Measurements from ENCODE around the gene NTRK3. TPM values are rescaled to one million over a fixed set of nuclear protein-coding genes. Genes with fewer than 3 reads are reported as not detected.

The NTRK3 gene
- total RNA-seq, 1 experiment from 2014 or later: 6.8 TPM

DNA sequence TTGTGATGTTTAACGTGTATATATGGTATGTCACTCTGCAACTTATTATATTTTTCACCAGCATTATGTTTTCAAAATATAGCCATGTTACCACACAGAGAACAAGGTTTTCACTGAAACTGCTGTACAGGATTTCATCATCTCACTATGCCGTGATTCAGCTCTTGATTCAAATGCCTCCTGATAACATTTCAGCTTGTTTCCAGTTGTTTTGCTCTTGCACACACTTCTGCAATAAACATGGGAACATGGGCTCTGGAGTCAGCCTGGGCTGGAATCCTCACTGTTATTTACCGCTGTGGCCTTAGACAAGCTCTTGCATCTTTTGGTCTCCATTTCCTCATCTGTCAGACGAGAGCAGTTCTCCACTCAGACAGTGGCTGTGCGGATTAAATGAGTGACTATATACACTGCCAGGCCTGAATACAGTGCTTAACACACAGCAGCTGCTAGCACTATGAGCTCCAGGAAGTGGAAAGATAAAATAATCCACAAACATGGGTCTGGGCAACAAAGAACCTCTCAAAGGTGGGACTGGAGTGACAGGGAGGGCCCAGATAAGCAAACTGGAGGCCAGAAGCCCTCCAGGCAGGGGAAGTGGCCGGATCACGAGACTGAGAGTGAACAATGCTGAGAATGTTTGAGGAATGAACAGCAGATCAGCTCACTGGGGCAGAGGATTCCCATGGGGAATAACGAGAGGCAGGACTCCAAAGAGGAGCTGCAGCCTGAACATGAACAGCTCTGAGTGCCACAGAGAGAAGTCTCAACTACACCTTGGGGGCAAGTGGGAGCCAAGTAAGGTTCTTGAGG, 17.7 kb downstream of the NTRK3 start:
- in situ Hi-C loops (cut with HindIII; ENCODE audit: low sequenced_read_pairs): no loop called here
- DNase-seq (ENCODE audit: low spot score): no peak

DNA sequence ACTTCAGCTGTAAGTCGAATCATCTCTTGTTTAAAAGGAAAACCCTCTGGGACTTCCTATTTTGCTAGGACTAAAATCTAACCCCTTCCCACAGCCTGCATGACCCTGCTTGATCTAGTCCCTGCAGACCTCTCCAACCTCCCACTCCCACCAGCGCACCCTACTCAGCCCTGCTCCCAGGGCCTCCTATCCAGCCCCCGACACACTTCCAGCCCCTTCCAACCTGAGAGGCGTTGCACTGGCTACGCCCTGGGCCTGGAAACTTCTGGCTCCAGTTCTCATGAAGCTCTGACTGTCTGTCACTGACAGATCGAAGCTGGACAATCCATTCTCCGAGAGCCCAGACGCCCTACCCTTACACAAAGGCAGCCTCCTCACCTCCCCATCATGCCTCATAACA, 21.8 kb downstream of the NTRK3 start:
- in situ Hi-C loops (cut with HindIII; ENCODE audit: low sequenced_read_pairs): no loop called here
- no peak for DNase-seq (ENCODE audit: low spot score)

DNA sequence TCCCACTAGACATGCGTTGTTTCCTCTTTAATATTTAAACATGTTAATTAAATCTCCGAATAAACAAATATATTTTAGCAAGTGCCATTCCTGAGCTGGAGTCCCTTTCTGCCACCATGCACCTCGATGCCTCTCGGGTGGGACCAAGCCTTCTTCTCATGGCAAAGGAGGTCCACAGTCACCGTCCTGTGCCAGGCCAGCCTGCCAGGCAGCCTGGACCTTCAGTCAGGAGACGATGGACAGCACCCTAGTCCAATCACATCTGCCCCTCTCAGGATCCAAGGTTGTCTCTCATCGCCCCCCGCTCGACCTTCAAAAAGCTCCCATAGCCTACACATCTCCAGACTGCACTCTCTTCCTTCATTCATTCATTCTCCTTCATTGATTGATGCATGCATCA, 22.6 kb downstream of the NTRK3 start:
- no peak for DNase-seq (ENCODE audit: low spot score)
- in situ Hi-C loops (cut with HindIII; ENCODE audit: low sequenced_read_pairs): no loop called here

DNA sequence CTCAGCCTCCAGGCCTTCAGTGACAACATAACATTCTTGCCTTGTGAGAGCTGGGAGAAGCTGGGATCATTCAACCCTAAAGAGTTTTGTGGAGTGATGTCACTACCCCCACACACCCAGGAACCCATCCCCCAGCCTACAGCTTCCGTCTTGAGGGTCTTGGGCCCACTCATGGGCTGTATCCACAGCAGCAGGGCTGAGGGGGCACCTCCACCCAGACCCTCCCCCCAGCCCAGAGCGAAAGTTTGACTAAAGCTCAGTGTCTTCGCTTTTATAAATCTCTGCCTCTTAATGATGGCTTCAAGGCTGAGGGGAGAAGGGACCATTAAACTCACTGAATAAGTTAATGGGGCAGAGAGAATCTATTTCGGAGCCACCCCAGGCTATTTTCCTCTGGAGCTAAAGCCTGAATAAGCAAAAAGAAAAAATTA, 23.8 kb downstream of the NTRK3 start:
- no peak for DNase-seq (ENCODE audit: low spot score)
- in situ Hi-C loops (cut with HindIII; ENCODE audit: low sequenced_read_pairs): no loop called here

DNA sequence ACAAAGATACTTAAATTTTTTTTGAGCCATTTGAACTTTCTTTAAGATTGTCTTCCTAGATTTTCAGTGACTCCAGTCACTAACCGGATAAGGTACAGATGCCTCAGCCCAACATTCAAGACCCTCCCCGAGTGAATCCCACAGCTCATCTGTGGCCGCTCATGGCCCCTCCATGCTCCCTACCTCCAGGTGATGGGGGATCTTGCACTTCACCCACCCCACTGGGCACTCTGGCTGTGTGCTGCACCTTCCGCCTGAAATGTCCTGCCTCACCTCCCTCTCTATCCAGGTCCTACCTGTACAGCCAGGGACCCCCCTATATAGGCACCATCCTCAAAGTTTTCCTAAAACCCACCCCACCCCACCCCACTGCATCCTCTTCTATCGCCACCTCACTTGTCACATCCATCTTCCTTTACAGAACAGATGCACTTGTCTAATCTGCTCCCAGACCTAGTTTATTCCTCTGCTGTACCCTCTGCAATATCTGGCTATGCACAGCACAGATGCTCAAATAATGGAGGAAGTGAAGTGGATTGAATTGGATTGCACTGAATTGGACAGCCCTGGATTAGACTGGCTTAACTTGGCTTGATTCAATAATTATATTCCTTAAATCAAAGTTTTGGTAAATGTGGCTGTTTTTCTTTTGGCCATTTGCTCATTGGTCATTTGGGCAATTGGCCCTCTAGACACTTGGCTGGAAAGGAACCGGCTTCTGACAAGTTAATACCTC, 24.5 kb downstream of the NTRK3 start:
- no peak for DNase-seq (ENCODE audit: low spot score)
- in situ Hi-C loops (cut with HindIII; ENCODE audit: low sequenced_read_pairs): no loop called here

DNA sequence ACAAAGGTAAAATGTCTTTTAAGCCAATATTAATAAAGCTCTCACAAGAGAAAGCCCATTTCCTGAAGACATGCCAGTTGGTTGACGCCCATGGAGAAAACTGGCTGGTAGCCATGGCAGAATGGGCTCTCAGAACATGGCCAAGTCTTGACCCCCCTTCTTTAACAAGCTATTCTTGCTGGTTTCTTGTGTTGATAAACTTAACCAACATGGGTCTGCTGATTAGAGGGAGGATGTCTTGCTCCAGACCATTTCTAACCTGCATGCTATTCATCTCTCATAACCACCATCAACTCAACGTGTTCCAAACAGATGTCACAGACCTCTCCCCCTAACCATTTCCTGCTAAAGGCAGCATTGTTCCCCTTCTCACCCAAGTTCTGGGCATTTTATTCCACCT, 25.7 kb downstream of the NTRK3 start:
- in situ Hi-C loops (cut with HindIII; ENCODE audit: low sequenced_read_pairs): no loop called here
- DNase-seq (ENCODE audit: low spot score): no peak

DNA sequence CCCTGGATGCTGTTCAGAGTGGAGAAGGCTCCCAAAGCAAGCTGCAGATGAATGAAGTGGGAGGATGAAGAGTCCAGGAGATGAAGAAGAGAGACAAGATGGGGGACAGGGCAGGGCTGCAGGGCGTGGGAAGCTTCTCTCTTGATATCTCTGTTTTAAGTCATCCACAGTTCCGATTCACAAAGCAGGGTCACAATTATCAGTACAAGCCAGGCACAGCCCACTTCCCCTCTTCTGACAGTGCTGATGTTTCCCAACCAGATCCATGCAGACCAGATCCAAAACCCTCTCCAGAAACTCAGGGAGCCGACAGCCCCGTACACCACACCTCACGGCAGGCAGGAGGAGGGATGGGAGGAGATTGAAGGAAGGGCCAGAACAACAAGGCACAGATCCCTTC, 31.1 kb downstream of the NTRK3 start:
- DNase-seq (ENCODE audit: low spot score): no peak
- in situ Hi-C loops (cut with HindIII; ENCODE audit: low sequenced_read_pairs): no loop called here

DNA sequence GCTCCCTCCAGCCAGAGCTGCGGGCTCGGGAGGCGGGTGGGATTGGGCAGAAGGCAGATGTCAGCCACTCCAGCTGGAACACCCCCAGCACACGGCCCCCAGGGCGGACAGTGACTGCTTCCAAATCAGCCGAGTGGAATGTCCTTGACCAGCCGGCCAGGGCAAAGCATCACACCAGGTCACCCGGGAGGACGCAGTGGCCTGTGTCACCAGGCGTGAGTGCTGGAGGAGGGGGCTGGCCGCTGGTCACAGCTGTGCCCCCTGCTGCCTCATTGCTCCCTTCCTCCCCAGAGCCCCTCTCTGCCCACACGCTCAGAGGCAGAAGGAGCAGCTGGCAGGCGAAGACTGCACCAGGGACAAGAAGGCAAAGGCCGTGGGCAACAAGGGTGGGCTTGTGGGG, 33.5 kb downstream of the NTRK3 start:
- no peak for DNase-seq (ENCODE audit: low spot score)
- in situ Hi-C loops (cut with HindIII; ENCODE audit: low sequenced_read_pairs): no loop called here

DNA sequence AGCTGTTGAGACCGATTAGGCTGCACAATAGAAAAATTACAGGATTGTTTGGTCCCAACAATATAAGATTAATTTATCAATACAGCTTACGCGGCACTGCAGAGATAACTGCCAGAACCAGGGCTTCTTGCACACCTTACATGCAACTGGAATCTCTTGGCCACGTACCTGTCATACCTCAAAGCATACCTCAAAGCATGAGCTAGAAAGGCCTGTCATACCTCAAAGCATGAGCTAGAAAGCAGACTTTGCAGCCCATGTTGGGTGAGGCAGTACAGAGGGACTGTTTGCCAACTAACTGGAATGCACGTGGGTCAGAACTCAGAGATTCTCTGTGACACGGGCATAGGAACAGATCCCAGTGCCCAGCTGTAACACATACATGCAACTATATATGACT, 34.7 kb downstream of the NTRK3 start:
- in situ Hi-C loops (cut with HindIII; ENCODE audit: low sequenced_read_pairs): no loop called here
- DNase-seq (ENCODE audit: low spot score): no peak

DNA sequence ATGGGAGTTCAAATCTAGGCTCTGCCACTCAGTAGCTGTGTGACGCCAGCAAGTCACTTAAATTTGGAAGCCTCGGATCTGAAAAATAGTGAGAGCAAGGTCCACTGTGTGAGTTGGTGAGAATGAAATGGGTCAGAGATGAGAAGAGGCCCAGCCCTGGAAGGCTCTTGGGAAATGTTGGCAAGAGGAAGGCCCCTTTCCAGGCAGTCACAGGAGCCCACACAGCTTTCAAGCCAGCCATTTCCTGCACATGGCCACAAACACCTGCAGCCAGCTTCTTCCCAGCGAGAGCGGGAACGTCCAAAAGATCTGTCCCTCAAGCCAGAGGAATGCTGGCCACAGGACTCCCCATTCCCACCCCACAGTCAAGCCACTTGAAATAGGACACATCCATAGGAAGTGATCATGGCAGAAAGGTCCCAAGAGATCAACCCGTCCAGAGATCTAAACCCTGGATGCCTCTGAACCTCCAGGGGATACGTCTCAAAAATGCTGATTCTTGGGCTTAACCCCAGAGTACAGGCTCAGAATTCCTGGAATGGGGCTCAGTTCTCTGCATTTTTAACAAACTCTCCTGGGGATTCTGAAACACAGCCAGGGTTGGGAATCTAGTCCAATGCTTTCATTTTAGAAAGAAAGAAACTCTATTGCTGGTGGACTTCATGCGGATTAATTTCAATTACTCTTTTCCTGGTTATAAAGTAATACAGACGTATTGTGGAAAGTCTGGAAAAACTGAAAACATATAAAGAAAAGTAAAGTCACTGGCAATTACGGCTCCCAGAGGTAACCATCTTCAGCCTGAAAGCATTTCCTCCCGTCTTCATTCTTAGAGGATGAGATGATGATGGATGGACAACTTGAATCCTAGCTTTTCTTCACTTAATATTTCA, 35.9 kb downstream of the NTRK3 start:
- in situ Hi-C loops (cut with HindIII; ENCODE audit: low sequenced_read_pairs): no loop called here
- no peak for DNase-seq (ENCODE audit: low spot score)

DNA sequence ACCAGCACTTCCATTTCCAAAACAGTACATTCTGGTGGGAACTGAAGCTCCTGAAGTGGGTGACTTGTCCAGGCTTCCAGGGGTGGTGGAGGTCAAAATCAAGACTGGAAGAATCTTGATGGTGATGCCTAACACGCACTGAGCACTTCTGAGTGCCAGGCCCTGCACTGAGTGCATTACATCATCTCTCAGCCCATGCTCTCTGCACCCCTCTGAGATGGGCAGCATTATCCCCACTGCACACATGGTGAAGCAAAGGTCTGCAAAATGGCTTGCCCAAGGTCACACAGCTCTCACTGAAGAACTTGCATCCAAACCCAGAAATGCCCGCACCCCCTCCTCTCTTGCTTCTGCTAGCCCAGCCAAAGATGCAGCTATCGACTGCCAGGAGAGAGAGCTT, 36.9 kb downstream of the NTRK3 start:
- peak; percentile 49 for DNase-seq (ENCODE audit: low spot score)
- in situ Hi-C loops (cut with HindIII; ENCODE audit: low sequenced_read_pairs): no loop called here

DNA sequence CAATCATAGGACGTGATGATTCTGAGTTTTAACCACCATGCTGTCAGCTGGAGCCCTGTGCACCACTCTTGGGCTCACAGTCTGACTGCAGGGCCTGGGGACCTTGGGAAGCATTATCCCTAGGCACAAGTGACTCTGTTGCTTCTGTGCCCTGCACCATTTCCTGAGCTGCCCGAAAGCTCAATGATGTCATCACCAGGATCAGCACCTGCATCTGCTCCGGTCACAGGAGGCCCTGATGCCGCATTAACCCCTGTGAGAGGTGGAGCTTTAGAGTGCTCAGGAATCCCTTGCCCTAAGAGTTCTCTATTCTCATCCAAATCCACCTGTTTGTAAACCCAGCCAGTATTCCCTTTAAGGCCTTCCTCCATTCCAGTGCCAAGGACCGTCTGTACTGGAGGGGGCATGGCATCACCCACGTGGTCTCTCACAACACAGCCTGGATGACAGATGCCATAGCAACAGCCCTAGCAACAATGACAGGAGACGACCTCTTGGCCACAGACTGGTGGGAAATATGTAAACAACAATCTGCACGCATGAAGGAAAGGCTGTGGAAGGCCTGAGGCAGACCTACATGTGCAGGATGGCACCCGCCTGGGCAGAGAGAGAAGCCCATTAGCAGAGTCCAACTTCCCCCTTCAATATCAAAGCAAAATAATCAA, 37.9 kb downstream of the NTRK3 start:
- DNase-seq (ENCODE audit: low spot score): peak; percentile 97
- in situ Hi-C loops (cut with HindIII; ENCODE audit: low sequenced_read_pairs): no loop called here

DNA sequence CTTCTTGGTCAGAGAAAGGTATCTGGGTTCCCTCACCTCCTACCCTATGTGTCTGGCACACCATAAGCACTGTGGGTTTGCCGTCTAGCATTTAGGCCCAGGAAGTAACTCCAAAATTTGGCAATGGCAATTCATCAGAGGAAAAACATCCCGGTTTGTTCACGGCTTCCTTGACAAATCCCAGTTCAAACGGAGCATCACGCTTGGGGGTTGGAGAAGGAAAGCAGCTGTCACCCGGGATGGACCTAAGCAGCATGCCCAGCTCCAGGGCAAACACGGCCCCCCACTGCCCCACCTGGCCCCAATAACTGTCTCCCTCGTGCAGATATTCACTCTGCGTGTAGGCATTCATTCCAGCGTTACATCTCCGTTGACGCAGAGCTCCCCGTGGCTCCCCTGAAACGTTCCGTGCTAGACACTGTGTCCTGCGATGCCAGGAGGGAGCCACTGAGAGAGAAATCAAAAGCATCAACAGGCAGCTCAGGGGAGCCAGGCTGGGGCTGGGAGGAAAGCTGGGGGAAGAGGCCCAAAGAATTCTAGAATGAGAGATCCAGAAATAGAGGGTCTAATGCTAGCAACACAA, 41.4 kb downstream of the NTRK3 start:
- DNase-seq (ENCODE audit: low spot score): peak; percentile 77
- in situ Hi-C loops (cut with HindIII; ENCODE audit: low sequenced_read_pairs): no loop called here

DNA sequence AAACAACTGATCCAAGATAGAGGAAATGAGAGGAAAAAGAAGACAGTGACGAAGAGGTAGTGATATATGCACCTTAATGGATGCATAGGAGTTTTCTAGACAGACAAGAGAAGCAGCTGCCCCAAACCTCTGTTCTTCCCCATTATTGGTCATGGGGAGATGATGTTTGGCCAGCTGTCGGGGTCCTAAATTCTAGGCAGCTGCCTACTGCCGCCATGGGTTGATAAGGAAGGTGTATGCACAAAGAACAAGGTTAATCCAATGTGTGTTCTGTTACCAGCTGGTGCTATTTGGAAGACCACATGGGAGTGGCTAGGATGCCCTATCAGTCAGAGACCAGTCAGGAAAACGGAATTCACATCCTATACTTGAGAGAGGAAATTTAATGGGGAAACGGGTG, 47.4 kb downstream of the NTRK3 start:
- no peak for DNase-seq (ENCODE audit: low spot score)
- in situ Hi-C loops (cut with HindIII; ENCODE audit: low sequenced_read_pairs): no loop called here

DNA sequence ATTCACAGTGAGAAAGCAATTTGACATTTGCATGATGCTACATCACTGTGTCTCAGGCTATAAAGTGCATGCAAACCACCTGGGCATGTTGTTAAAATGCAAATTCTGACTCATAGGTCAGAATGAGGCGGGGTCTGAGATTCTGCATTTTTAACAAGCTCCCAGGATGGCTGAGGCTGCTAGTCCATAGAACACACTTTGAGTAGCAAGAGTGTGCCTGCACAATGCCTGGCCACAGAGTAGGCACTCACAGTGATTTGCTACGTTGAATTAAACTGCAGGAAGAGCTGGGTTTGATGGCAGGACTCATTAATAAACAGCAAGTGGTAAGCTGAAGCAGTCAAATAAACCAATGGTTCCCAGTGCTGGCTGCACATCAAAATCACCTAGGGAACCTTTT, 48.1 kb downstream of the NTRK3 start:
- DNase-seq (ENCODE audit: low spot score): no peak
- in situ Hi-C loops (cut with HindIII; ENCODE audit: low sequenced_read_pairs): no loop called here

DNA sequence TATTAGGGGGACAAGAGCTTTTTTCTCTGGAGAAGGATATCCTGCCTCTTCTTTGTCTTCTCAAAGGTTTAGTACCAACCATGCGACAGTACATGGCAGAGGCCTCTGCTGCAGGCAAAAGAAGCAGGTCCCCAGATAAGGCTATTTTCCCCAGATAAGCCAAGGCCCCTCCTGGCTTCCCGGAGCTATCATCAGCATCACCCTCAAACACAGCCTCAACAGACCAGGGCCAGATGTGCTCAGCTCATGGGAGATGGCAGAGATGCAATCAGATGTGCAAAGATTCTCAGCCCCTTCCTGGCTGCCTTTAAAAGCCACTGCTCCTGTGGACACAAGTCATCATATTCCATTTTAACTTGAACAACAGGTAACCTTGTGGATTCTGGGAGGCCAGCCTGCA, 49.0 kb downstream of the NTRK3 start:
- in situ Hi-C loops (cut with HindIII; ENCODE audit: low sequenced_read_pairs): no loop called here
- DNase-seq (ENCODE audit: low spot score): no peak

DNA sequence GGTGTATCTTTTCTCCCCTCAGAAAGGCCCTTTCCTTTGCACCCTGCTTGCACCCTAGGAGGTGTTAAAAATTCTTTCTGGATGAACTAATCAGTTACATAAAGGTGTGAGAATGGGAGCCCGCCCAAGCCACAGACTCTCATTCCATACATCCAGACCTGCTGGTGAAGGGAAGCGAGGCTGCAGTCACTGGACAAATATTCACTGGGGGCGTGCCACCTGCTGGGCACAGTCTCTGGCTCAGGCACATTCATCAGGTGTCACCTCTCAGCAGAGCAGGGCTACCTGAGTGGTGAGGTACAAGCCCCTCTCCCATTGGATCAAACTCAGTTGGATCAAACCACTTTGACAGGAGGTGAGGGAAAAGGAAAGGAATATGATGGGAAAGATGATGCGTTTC, 52.0 kb downstream of the NTRK3 start:
- DNase-seq (ENCODE audit: low spot score): no peak
- in situ Hi-C loops (cut with HindIII; ENCODE audit: low sequenced_read_pairs): no loop called here

DNA sequence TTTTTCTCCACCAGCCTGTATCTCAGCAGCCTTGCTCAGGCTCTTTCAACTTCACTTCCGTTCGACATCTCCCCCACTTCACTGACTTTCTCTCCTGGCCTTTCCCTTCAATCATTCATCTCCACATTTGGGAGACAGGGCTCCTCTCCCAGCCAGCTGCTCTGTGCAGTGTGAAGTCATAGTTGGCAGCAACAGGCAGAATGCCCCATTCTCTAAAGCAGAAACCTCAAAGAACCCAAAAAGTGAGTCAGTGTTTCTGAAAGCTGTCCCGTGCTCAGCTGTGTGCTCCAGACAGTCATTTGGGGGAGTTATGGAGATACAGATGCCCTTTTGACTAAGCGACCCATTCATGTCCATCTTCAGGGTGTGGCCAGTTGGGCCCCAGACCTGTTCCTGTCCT, 54.3 kb downstream of the NTRK3 start:
- in situ Hi-C loops (cut with HindIII; ENCODE audit: low sequenced_read_pairs): no loop called here
- DNase-seq (ENCODE audit: low spot score): no peak

DNA sequence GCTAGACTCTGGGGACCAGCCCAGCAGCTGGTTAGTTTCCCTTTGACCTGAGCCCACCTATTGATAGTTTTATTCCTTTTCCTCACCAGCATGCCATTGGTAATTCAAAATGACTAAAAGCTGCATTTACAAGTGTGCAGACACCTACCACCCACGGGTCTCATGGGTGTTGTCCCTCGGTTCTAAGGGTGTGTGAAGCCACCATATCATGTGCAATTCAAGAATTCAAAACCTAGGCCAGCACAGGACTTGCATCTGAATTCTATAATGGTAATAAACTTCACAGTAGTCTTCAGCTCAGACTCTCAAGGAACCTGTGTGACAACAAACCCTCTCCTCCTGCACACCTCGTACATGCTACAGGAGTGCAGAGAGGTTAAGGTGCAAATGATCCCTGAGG, 55.3 kb downstream of the NTRK3 start:
- no peak for DNase-seq (ENCODE audit: low spot score)

More for the DNA sequence above, 55.3 kb downstream of the NTRK3 start:
- in situ Hi-C loops (cut with HindIII; ENCODE audit: low sequenced_read_pairs): no loop called here

Measured in G401 (cell line).